Subcutaneous abdominal adipose tissue (tissue), 5 donors: ENCODE measurements around the gene CELA1.

Experiments
- H3K27ac ChIP-seq: one replicate; pipeline ENCODE4 v1.7.0; 2013; ENCODE audit warnings: low read depth, mild to moderate bottlenecking, inconsistent platforms, low read length, moderate library complexity
- H3K27me3 ChIP-seq, 5 donors: one replicate each; pipeline ENCODE4 v1.7.0; 2013; ENCODE audit warnings: low read length in 5 of 5, inconsistent platforms in 1 of 5; ENCODE audit not compliant: control insufficient read depth in 5 of 5, insufficient read depth in 4 of 5
- H3K36me3 ChIP-seq, 5 donors: one replicate each; pipeline ENCODE4 v1.7.0; 2013; ENCODE audit warnings: low read length in 5 of 5; ENCODE audit not compliant: control insufficient read depth in 5 of 5, insufficient read depth in 5 of 5
- H3K4me1 ChIP-seq, 5 donors: one replicate each; pipeline ENCODE4 v1.7.0; 2013; ENCODE audit warnings: low read length in 5 of 5, mild to moderate bottlenecking in 3 of 5, moderate library complexity in 1 of 5; ENCODE audit not compliant: control insufficient read depth in 5 of 5, insufficient read depth in 5 of 5
- H3K4me3 ChIP-seq, 5 donors: one replicate each; pipeline ENCODE4 v1.7.0; 2013; ENCODE audit warnings: low read length in 5 of 5, low read depth in 1 of 5
- H3K9ac ChIP-seq, 5 donors: one replicate each; pipeline ENCODE4 v1.7.0; 2013; ENCODE audit warnings: low read length in 5 of 5, mild to moderate bottlenecking in 4 of 5, moderate library complexity in 3 of 5
- H3K9me3 ChIP-seq, 5 donors: one replicate each; pipeline ENCODE4 v1.7.0; 2013; ENCODE audit warnings: low read length in 5 of 5; ENCODE audit not compliant: control insufficient read depth in 5 of 5
- donor health status: healthy.
- donor health status: healthy.
- donor health status: healthy.
- donor health status: healthy.
- donor health status: healthy.

The CELA1 gene

GRCh38 chr12:51362747-51363342 lies 16.4 kb upstream of the CELA1 start:
- Histone ChIP-seq H3K4me3 (no peak overlapping the region), H3K27me3 (no peaks in the 10 kb centered on the region), H3K9ac (no peak overlapping the region), H3K27ac (no peak overlapping the region), H3K4me1 (no peaks in the 10 kb centered on the region), H3K36me3 (peaks cover 0 to 8% (median 0%) of the 10 kb centered on the region in 5 donors), H3K9me3 (no peaks in the 10 kb centered on the region)

GRCh38 chr12:51362307-51362706 lies 15.8 kb upstream of the CELA1 start:
- no peak overlapping the region for H3K27ac ChIP-seq
- H3K4me3 ChIP-seq = no peak overlapping the region
- H3K9me3 ChIP-seq = no peaks in the 10 kb centered on the region
- peaks cover 0 to 12% (median 0%) of the 10 kb centered on the region in 5 donors for H3K36me3 ChIP-seq
- no peaks in the 10 kb centered on the region for H3K4me1 ChIP-seq
- H3K9ac ChIP-seq = no peak overlapping the region
- no peaks in the 10 kb centered on the region for H3K27me3 ChIP-seq

GRCh38 chr12:51361161-51362016 lies 14.9 kb upstream of the CELA1 start:
- H3K4me1 ChIP-seq = no peaks in the 10 kb centered on the region
- no peak overlapping the region for H3K27ac ChIP-seq
- no peak overlapping the region for H3K9ac ChIP-seq
- no peaks in the 10 kb centered on the region for H3K9me3 ChIP-seq
- H3K4me3 ChIP-seq = no peak overlapping the region
- peaks cover 0 to 17% (median 0%) of the 10 kb centered on the region in 5 donors for H3K36me3 ChIP-seq
- no peaks in the 10 kb centered on the region for H3K27me3 ChIP-seq

GRCh38 chr12:51360315-51360714 lies 13.8 kb upstream of the CELA1 start:
- Histone ChIP-seq H3K36me3 (peaks cover 0 to 17% (median 0%) of the 10 kb centered on the region in 5 donors), H3K4me1 (no peaks in the 10 kb centered on the region), H3K9me3 (no peaks in the 10 kb centered on the region), H3K4me3 (no peak overlapping the region), H3K9ac (no peak overlapping the region), H3K27ac (no peak overlapping the region), H3K27me3 (no peaks in the 10 kb centered on the region)

- Histone ChIP-seq H3K9ac (no peak overlapping the region), H3K36me3 (peaks cover 0 to 17% (median 0%) of the 10 kb centered on the region in 5 donors), H3K9me3 (no peaks in the 10 kb centered on the region), H3K27ac (no peak overlapping the region), H3K4me1 (no peaks in the 10 kb centered on the region), H3K27me3 (no peaks in the 10 kb centered on the region), H3K4me3 (no peak overlapping the region)
Observed at GRCh38 chr12:51359851-51360250, 13.4 kb upstream of the CELA1 start.

- Histone ChIP-seq H3K36me3 (peaks cover 0 to 15% (median 0%) of the 10 kb centered on the region in 5 donors), H3K9me3 (no peaks in the 10 kb centered on the region), H3K9ac (no peak overlapping the region), H3K27ac (no peak overlapping the region), H3K4me3 (no peak overlapping the region), H3K27me3 (no peaks in the 10 kb centered on the region), H3K4me1 (no peaks in the 10 kb centered on the region)
Observed at GRCh38 chr12:51358496-51358895, 12.0 kb upstream of the CELA1 start.

GRCh38 chr12:51357374-51358047 lies 11.0 kb upstream of the CELA1 start:
- H3K9ac ChIP-seq = no peak overlapping the region
- H3K9me3 ChIP-seq = no peaks in the 10 kb centered on the region
- peaks cover 0 to 15% (median 0%) of the 10 kb centered on the region in 5 donors for H3K36me3 ChIP-seq
- H3K27ac ChIP-seq = no peak overlapping the region
- H3K4me3 ChIP-seq = no peak overlapping the region
- H3K27me3 ChIP-seq = no peaks in the 10 kb centered on the region
- H3K4me1 ChIP-seq = no peaks in the 10 kb centered on the region

- H3K4me1 ChIP-seq = no peaks in the 10 kb centered on the region
- H3K9ac ChIP-seq = no peak overlapping the region
- H3K27me3 ChIP-seq = no peaks in the 10 kb centered on the region
- no peaks in the 10 kb centered on the region for H3K9me3 ChIP-seq
- peaks cover 0 to 3% (median 0%) of the 10 kb centered on the region in 5 donors for H3K36me3 ChIP-seq
- H3K27ac ChIP-seq = no peak overlapping the region
- H3K4me3 ChIP-seq = no peak overlapping the region
Observed at GRCh38 chr12:51351913-51352532, 5.5 kb upstream of the CELA1 start.

- Histone ChIP-seq H3K27ac (no peak overlapping the region), H3K27me3 (no peaks in the 10 kb centered on the region), H3K4me3 (no peak overlapping the region), H3K9me3 (no peaks in the 10 kb centered on the region), H3K36me3 (no peaks in the 10 kb centered on the region), H3K4me1 (no peaks in the 10 kb centered on the region), H3K9ac (no peak overlapping the region)
Observed at GRCh38 chr12:51349026-51349425, 2.5 kb upstream of the CELA1 start.

- Histone ChIP-seq H3K9me3 (no peaks in the 10 kb centered on the region), H3K36me3 (no peaks in the 10 kb centered on the region), H3K4me3 (no peak overlapping the region), H3K27ac (no peak overlapping the region), H3K4me1 (no peaks in the 10 kb centered on the region), H3K27me3 (no peaks in the 10 kb centered on the region), H3K9ac (no peak overlapping the region)
Observed at GRCh38 chr12:51348116-51348515, 1.6 kb upstream of the CELA1 start.
